Tibial nerve (tissue), 4 donors: ENCODE data around the gene MSI2.

Experiments used
- EP300 ChIP-seq, 2 donors: sonication (generic); formaldehyde crosslinking; IDR thresholded peaks; one replicate each; pipeline ENCODE4 v1.6.1; 2017; ENCODE audit warnings: antibody characterized with exemption in 2 of 2, mild to moderate bottlenecking in 1 of 2
- POLR2A ChIP-seq, 2 donors: fragments of 450-650 bp; IDR thresholded peaks; one replicate each; pipeline ENCODE4 v1.6.1; 2017; ENCODE audit warnings: antibody characterized with exemption in 2 of 2, mild to moderate bottlenecking in 2 of 2, moderate library complexity in 2 of 2
- TF ChIP-seq, protein P1 (sequence below), 5 experiments: fragments of 200-600 bp in 3 of 5; fragments of 450-650 bp in 2 of 5; sonication (generic) in 3 of 5; IDR thresholded peaks; one replicate each; pipeline ENCODE4 v1.5.1; 2016 to 2019; ENCODE audit warnings: antibody characterized with exemption in 5 of 5, mild to moderate bottlenecking in 3 of 5, moderate library complexity in 2 of 5

- TF ChIP-seq, protein P1, sequence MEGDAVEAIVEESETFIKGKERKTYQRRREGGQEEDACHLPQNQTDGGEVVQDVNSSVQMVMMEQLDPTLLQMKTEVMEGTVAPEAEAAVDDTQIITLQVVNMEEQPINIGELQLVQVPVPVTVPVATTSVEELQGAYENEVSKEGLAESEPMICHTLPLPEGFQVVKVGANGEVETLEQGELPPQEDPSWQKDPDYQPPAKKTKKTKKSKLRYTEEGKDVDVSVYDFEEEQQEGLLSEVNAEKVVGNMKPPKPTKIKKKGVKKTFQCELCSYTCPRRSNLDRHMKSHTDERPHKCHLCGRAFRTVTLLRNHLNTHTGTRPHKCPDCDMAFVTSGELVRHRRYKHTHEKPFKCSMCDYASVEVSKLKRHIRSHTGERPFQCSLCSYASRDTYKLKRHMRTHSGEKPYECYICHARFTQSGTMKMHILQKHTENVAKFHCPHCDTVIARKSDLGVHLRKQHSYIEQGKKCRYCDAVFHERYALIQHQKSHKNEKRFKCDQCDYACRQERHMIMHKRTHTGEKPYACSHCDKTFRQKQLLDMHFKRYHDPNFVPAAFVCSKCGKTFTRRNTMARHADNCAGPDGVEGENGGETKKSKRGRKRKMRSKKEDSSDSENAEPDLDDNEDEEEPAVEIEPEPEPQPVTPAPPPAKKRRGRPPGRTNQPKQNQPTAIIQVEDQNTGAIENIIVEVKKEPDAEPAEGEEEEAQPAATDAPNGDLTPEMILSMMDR (IDR thresholded peaks at IDR 0.05) = no peak
- no peak for TF ChIP-seq POLR2A (IDR thresholded peaks at IDR 0.05)
- no peak for TF ChIP-seq EP300 (IDR thresholded peaks at IDR 0.05)
Measured at GRCh38 chr17:57471868-57472368, 215.6 kb downstream of the MSI2 start.
